GM18858 (cell line): Measurements from ENCODE around the gene ST6GALNAC5.

Source experiments
- ATAC-seq: cut with Tn5 transposase; IDR thresholded peaks from one replicate; pipeline ENCODE4 v1.9.1; 2021; ENCODE audit not compliant: unreplicated experiment

The ST6GALNAC5 gene

GRCh38 chr1:77096496-77097255 is 229.4 kb downstream of the ST6GALNAC5 start:
- no peak for ATAC-seq

GRCh38 chr1:77100875-77101274 is 233.6 kb downstream of the ST6GALNAC5 start:
- no peak for ATAC-seq

GRCh38 chr1:77103486-77103885 is 236.2 kb downstream of the ST6GALNAC5 start:
- no peak for ATAC-seq

GRCh38 chr1:77104672-77105071 is 237.4 kb downstream of the ST6GALNAC5 start:
- ATAC-seq, result no peak
